ENCODE measurements around the gene SLIRP.

DNA sequence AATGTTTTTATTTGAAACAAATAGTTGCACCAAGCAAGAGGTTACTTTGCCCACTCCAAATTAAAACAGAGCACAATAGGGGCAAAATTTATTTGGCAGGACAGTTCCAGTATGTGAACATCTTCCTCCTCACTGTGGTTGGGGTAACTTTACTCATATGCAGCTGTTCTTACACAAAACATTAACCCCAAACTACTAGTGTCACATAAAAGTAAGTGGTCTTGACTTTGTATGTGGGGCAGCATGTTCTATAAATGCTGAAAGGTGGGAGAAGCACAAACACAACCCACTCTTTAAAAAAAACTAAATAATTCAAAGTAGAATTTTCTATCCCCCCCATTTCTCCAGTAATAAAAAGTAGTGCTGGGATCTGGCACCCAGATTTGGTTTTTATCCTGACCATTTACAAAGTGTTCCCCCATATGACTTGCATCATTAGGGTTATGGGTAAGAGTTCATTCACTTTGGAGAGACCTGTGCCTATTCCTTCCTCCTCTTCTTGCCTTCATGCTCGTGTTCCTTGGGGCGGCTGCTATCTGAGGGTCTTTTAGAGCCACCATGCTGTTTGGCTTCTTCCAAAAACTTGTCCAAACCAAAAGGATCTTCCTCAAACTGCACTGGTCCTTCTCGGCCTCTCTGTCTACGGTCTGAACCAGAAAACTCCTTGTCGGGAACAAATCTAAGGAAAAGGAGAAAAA is 9.9 kb downstream of the SLIRP start:
- no peak for TF ChIP-seq EZH2 (IDR thresholded peaks at IDR 0.05; ENCODE audit: borderline replicate concordance, low read depth, low read length, severe bottlenecking)
- TF ChIP-seq, protein P1, sequence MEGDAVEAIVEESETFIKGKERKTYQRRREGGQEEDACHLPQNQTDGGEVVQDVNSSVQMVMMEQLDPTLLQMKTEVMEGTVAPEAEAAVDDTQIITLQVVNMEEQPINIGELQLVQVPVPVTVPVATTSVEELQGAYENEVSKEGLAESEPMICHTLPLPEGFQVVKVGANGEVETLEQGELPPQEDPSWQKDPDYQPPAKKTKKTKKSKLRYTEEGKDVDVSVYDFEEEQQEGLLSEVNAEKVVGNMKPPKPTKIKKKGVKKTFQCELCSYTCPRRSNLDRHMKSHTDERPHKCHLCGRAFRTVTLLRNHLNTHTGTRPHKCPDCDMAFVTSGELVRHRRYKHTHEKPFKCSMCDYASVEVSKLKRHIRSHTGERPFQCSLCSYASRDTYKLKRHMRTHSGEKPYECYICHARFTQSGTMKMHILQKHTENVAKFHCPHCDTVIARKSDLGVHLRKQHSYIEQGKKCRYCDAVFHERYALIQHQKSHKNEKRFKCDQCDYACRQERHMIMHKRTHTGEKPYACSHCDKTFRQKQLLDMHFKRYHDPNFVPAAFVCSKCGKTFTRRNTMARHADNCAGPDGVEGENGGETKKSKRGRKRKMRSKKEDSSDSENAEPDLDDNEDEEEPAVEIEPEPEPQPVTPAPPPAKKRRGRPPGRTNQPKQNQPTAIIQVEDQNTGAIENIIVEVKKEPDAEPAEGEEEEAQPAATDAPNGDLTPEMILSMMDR (IDR thresholded peaks at IDR 0.05; ENCODE audit: borderline replicate concordance, extremely low read depth, low read length, poor library complexity, severe bottlenecking): no peak
